SW480 (cell line): ENCODE data around the gene BICRAL.
"Not testable (repeated sequence)": the region's sequence is repeated elsewhere in the genome, so short reads cannot be mapped to it uniquely, and the experiment has no call there.

Source experiments
- DNase-seq: peaks from one replicate; pipeline ENCODE4 v3.0.0-alpha.2; 2016; ENCODE audit warnings: low spot score

Gene BICRAL

GRCh38 chr6:42791706-42792320 lies 10.0 kb downstream of the BICRAL start:
- no peak for DNase-seq

- DNase-seq: no peak
Measured at GRCh38 chr6:42795651-42796050, 13.8 kb downstream of the BICRAL start.

GRCh38 chr6:42796171-42796570 lies 14.3 kb downstream of the BICRAL start:
- DNase-seq: no peak

- DNase-seq: not testable (repeated sequence)
Measured at GRCh38 chr6:42797696-42798095, 15.8 kb downstream of the BICRAL start.

DNA sequence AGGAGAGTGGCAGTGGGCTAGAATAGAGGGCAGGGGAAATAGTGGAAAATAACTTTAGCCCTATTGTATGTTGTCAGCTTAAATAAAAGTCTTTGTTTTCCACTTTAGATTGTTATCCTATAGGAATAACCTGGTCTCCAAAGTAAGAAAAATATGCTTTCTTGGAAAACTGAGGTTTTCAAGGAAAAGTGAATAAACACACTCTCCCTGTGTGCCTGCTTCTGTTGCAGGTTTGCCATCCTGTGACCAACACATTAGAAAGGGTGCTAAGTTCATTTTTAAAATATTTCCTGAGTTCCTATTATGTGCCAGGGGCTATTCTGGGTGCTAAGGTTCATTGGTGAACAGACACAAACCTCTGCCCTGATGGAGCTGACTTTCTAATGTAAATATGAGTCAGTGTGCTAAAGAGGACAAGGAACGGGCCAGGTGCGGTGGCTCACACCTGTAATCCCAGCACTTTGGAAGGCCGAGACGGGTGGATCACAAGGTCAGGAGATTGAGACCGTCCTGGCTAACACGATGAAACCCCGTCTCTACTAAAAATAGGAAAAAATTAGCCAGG lies 23.5 kb downstream of the BICRAL start:
- DNase-seq: no peak

- not testable (repeated sequence) for DNase-seq
Measured at GRCh38 chr6:42806359-42806758, 24.5 kb downstream of the BICRAL start.

GRCh38 chr6:42808492-42809483 lies 26.9 kb downstream of the BICRAL start:
- DNase-seq: no peak

GRCh38 chr6:42813074-42813645 lies 31.3 kb downstream of the BICRAL start:
- no peak for DNase-seq

GRCh38 chr6:42813906-42814444 lies 32.1 kb downstream of the BICRAL start:
- DNase-seq: no peak

DNA sequence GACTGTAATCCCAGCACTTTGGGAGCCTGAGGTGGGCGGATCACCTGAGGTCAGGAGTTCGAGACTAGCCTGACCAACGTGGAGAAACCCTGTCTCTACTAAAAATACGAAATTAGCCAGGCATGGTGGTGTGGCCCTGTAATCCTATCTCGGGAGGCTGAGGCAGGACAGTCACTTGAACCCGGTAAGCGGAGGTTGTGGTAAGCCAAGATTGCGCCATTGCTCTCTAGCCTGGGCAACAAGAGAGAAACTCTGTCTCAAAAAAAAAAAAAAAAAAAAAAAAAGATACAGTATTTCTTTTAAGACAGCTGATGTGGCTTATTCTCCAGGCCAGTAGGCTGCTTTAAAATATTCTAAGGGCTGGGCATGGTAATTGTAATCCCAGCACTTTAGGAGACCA lies 33.9 kb downstream of the BICRAL start:
- not testable (repeated sequence) for DNase-seq

- no peak for DNase-seq
Measured at GRCh38 chr6:42817907-42818306, 36.1 kb downstream of the BICRAL start.

DNA sequence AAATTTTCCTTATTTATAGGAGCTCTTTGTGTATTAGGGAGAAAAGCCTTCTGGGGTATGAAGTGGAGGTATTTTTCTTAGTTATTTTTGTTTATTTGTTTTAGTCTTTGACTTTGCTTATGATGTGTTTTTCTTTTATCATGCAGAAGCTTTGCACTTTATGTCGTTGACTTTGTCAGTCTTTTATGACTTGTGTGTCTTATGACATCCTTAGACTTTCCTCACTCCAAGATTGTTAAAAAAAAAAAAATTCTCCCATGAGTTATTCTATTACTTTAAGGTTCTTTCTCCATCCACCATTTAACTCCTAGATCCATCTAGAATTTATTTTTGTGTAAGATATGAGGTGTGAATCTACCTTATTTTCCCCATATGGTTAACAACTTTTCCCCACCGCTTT lies 36.6 kb downstream of the BICRAL start:
- no peak for DNase-seq

DNA sequence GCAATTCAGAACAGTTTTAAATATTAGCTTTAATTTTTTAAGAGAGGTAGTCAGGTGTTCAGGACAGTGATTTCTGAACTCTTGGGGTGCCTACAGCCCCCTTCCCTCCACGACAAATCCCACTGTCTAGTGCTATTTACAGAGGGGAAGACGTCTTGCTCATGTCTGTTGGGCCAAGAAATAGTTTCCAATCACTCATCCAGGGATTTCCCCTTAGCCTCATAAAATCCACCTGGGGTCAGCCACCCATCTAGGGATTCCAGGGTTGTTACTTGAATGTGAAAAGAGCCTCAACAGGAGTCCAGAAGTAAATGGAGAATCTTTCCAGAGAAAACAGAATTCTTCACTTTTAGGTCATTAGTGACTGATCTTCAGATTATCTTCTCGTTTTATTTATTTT lies 37.0 kb downstream of the BICRAL start:
- no peak for DNase-seq

GRCh38 chr6:42819803-42820511 lies 38.1 kb downstream of the BICRAL start:
- no peak for DNase-seq

DNA sequence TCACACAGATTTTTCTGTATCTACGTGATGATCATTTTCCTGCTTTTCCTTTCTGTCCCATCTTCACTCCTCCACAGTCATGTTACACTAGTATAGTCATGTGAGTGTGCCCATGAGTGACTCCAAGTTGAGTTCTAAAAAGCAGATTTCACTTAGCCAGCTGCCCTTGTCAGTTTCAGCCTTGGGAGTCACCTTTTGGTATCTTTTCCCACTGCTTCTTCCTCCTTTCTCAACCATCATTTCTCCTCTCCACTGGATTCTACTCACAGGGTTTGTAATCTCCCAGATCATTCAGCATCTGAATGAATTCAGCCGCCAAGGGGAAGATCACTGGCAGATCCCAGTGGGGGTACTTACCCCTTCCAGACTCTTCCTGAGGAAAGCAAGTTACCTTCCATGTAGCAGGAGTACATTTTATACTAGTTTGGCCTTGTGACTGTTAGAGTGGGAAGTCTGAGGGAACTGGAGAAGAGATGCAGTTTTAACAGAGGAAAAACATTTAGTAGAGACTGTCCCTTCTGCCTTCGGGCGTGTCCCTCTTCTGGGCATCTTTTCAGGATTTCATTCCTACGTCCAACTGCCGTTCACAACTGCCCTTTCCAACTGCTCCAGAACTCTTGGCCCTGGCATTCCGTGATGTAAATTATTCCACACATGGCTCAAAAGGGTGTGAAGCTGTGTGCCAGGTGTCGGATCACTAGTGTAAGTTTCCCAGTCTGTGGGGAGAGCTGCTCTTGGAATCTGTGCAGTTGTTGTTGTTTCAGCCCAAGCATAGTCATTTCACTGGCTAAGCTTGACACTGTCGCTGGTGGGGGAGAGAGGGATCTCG lies 38.9 kb downstream of the BICRAL start:
- no peak for DNase-seq

DNA sequence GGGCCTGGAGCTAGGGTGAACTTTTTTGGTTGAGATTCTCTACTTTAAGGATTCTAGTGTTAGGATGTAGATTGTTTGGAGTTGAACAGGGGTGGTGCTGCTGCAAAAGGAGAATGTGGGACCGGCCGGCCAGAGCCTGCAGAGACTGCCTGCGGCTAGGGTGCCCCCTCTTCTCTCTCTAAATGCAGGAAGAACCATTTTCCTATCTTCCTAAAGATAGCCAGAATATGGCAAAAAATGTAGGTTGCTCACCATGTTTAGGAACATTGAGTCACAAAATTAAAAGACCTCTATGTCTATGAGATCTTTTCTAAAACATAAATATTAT lies 39.5 kb downstream of the BICRAL start:
- DNase-seq: no peak

GRCh38 chr6:42821846-42822245 lies 40.0 kb downstream of the BICRAL start:
- DNase-seq: no peak

DNA sequence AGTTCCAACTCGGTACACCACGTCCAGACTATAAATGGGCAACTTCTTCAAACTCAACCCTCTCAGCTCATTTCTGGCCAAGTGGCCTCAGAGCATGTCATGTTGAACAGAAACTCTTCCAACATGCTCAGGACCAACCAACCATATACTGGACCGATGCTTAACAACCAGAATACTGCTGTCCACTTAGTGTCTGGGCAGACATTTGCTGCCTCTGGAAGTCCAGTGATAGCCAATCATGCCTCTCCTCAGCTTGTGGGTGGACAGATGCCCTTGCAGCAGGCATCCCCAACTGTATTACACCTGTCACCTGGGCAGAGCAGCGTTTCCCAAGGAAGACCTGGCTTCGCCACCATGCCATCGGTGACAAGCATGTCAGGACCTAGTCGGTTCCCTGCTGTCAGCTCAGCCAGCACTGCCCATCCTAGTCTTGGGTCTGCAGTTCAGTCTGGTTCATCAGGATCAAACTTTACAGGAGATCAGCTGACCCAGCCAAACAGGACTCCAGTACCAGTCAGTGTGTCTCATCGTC lies 47.8 kb downstream of the BICRAL start:
- DNase-seq: no peak

- no peak for DNase-seq
Measured at GRCh38 chr6:42831237-42831636, 49.4 kb downstream of the BICRAL start.

DNA sequence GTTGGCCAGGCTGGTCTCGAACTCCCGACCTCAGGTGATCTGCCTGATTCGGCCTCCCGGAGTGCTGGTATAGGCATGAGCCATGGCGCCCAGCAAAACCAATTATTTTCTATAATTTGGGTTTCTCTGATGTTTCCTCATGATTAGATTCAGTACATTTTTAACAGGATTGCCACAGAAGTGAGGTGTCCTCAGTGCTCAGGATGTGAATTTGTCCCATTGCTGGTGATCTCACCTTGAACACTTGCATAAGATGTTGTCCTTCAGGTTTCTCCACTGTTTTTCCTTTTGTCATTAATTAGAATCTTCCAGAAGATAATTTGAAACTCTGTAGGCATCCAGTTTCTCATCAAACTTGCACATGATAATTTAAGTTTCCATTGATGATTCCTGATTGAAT lies 52.2 kb downstream of the BICRAL start:
- no peak for DNase-seq
